ENCODE data around the gene AOPEP.

AOPEP gene

DNA sequence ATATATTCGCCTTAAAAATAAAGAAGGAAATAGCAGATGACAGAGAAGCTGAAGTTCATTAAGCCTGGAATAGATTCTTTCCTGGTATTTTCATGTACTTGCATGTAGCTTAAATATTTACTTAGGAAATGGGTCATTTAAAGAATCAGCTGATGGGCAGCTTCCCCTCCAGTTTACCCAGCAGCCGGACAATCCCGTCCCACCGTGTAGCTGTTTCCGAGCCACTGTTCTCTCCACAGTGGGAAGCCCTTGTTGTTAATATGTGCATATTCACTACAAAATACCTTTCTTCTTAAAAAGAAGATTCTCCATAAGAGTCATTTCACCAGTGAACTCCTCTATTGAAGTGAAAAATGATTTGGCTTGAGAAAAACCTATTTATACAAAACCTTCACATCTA, 404.0 kb downstream of the AOPEP start:
- no peak for DNase-seq

DNA sequence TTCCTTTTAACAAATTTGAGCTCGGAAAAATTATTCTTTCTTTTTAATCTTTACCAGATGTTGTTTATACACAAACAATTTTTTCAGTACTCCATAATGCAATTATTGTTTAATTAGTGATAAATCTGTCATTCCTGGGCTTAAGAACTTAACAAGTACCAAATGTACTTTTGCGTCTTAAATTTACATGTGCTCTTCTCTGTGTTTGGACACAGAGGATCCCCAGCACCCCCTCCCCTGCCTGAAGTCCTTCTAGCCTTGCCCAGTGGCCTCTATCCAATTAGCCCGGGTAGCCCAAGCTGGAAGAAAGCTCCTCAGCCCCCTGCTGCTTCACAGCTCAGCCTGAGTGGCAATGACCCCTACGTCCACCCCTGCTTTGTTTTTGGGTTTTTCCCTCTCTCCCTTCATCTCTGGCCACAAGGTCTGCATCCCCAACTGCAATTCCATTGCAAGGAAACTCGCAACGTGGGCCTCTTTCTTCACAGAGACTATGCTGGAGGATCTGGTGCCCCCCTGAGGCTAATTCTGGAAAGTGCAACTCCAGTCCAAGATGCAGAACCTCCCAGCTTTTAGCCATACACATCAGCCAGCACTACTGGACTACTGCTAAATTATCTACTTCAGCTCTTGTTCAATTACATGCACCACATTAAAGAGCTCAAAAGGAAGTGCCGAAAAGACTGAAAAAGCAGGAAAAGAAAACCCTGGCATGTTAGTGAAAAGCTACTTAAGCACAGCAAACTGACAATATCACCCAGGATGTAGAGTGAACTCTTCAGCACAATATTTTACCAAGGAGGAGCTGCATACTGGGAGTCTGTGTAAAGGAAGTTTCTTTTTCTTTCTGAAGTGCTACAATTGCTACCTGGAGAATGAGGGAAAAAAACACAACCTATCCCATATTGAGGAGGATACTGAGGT, 404.8 kb downstream of the AOPEP start:
- DNase-seq, result peak; percentile 45

DNA sequence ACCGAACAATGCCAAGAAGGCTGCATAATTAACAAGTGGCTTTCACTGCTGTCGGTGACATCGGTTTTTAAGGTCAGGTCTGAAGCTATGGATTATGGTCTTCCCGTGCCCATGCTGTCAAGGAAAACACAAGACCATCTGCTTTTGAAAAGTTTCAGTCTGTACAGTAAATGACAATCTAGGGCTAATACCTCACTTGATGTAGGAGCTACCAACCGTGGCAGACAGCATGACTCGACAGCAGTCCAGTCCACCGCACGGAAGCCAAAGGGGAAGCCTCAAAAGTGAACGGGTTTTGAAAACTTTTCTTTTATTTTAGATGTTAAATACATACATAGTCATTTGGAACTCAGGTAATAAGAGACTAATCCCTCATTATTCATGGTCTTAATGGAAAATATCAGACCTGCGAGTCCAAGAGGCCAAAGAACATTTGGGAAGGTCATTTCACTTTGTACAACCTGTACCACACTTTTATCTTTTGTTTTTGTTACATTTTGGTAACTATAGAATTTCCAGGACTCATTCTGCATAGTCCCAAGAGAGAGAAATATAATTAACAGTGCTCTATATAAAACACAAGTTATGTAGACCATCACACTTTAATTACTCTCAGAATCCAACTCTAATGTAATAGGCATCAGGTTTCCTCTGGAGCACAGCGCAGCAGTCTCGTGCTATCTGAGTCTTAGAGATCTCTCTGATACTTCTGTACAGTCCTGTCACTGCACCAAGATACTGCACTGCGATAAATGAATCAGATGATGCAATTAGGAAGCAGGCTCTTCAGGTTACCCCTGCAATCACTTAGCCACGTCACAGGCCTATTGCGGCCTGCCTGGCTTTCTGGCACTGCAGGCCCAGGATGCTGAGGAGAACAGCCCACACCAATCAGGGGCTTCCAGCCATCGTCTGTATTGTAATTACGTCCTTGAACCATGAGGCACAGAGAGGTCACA, 406.1 kb downstream of the AOPEP start:
- DNase-seq, result no peak

DNA sequence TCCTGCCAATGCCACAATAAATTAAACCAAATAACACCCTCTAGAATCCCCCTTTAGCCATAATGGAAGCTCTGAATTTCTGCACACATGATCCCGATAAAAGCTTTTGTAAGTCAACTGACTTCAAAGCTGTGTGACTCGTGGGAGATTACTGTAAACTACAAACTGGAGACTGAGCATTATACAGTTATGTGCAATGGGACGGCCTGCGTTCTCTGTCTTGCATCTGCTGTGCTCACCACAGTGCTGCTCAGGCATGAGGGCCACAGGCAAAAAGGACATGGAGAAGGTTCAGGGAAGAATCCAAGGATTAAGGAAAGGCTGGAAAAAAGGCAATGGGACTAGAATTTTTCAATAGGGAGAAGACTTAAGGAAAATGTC, 406.8 kb downstream of the AOPEP start:
- no peak for DNase-seq

DNA sequence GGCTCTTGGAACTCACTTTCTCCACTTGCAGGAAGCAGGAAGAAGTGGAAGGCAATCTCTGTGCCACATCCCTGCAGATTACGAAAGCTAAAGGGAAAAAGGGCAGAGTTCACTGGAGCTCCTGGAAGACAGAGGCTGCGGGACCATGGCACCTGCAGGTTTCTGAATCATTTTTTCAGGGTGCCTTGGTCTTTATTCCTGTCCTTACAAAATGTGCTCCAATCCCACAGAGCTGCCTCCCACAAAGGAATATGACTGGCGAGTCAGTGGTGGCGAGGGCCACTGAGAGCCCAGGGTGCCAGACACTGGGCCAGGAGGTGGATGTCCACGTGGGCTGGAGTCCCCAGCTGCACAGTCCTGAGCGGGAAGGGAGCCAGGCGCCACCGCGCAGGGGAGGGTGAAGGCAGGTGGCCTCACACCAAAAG, 408.0 kb downstream of the AOPEP start:
- no peak for DNase-seq

DNA sequence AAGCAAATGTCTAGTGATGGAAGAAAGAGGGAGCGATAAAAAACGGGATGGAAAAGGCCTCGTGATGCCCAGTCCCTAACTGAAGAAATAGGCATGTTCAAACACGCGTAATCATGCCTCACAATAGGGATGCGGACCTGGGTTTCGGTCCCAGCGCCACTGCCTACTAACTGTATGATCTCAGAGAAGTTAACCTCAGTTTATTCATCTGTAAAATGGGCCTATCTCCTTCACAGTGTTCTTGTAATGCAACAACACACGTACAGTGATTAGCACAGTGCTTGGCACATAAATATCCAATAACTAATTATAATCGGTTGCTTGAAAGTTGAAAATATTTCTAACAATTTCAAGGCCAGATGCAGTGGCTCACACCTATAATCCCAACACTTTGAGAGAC, 409.3 kb downstream of the AOPEP start:
- DNase-seq, result no peak

Data from CD4-positive, alpha-beta T cell treated with Interleukin-12 subunit alpha and Interleukin-12 subunit beta, for 1 hour (primary cell).